Chondrocyte (in vitro differentiated cells): Measurements from ENCODE around the gene CCDC80. TPM values are rescaled to one million over a fixed set of nuclear protein-coding genes. Genes with fewer than 3 reads are reported as not detected.

ENCODE experiments used
- DNase-seq: peaks from one replicate; pipeline ENCODE4 v3.0.0; 2021; ENCODE audit warnings: mixed read lengths, low spot score
- H3K27ac Mint-ChIP-seq: one replicate; pipeline ENCODE4 v1.8.0; 2021; ENCODE audit warnings: mild to moderate bottlenecking, moderate library complexity, mixed read lengths; ENCODE audit not compliant: unreplicated experiment
- H3K27me3 Mint-ChIP-seq: 2 replicates; pipeline ENCODE4 v1.8.0; 2021; ENCODE audit warnings: low read depth, mixed read lengths
- H3K36me3 Mint-ChIP-seq: 2 replicates; pipeline ENCODE4 v1.8.0; 2021; ENCODE audit warnings: low read depth, mixed read lengths
- H3K4me1 Mint-ChIP-seq: 2 replicates; pipeline ENCODE4 v1.8.0; 2021; ENCODE audit warnings: low read depth, mild to moderate bottlenecking, mixed read lengths
- H3K4me3 Mint-ChIP-seq: one replicate; pipeline ENCODE4 v1.8.0; 2021; ENCODE audit warnings: mild to moderate bottlenecking, moderate library complexity, mixed read lengths; ENCODE audit not compliant: unreplicated experiment
- H3K9me3 Mint-ChIP-seq: 2 replicates; pipeline ENCODE4 v1.8.0; 2021; ENCODE audit warnings: low read depth, mixed read lengths
- total RNA-seq: library from RNA; stranded (reverse); gene quantifications from 3 replicates; pipeline ENCODE4 v1.2.1, GENCODE V29; 2021
- TF ChIP-seq, protein P1 (sequence below): fragments of 200-600 bp; sonication (generic); IDR thresholded peaks from 2 replicates; pipeline ENCODE4 v1.5.0; 2021; ENCODE audit warnings: antibody characterized with exemption, mild to moderate bottlenecking, moderate library complexity

Gene CCDC80
- total RNA-seq, 1 donor from 2014 or later = 1,574 TPM

DNA sequence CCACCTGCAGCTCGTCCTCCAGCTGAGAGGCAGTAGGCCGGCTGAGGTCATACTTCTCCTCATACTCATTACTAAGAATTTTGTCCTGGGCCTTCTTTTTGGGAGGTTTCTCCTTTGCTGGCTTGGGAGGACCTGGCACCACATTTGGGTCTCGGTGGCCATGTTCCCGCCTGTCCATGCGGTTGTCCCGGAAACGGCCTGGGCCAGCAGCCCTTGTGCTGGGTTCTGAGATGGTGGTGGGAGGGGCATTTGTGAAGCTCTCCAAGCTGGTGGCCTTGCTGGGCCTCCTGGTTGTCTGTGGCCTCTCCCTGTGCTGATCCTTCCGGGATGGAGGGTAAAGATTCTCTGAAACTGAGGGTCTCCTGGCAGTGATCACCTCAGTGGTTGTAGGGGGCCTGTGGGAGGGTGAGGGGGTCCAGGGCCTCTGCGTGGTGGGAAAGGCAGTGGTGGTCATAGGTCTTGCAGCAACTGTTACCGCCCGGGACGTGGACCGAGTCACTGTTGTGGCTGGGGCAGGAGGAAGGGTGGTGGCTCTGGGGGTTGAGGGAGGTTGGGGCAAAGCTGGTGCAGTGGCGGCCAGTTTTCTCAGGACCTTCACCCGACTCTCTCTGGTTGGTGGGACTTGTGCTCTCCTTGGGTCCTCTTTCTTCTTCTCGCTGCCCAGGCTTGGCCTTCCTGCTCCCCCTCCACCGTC is 2.5 kb downstream of the CCDC80 start:
- Mint-ChIP-seq H3K4me3 (no peak overlapping the region), H3K36me3 (peaks cover 12% of the 10 kb centered on the region), H3K9me3 (no peaks in the 10 kb centered on the region), H3K27ac (peak overlapping the region; percentile 97), H3K27me3 (no peaks in the 10 kb centered on the region), H3K4me1 (peaks cover 43% of the 10 kb centered on the region)
- DNase-seq = no peak
- TF ChIP-seq, protein P1, sequence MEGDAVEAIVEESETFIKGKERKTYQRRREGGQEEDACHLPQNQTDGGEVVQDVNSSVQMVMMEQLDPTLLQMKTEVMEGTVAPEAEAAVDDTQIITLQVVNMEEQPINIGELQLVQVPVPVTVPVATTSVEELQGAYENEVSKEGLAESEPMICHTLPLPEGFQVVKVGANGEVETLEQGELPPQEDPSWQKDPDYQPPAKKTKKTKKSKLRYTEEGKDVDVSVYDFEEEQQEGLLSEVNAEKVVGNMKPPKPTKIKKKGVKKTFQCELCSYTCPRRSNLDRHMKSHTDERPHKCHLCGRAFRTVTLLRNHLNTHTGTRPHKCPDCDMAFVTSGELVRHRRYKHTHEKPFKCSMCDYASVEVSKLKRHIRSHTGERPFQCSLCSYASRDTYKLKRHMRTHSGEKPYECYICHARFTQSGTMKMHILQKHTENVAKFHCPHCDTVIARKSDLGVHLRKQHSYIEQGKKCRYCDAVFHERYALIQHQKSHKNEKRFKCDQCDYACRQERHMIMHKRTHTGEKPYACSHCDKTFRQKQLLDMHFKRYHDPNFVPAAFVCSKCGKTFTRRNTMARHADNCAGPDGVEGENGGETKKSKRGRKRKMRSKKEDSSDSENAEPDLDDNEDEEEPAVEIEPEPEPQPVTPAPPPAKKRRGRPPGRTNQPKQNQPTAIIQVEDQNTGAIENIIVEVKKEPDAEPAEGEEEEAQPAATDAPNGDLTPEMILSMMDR = no peak

DNA sequence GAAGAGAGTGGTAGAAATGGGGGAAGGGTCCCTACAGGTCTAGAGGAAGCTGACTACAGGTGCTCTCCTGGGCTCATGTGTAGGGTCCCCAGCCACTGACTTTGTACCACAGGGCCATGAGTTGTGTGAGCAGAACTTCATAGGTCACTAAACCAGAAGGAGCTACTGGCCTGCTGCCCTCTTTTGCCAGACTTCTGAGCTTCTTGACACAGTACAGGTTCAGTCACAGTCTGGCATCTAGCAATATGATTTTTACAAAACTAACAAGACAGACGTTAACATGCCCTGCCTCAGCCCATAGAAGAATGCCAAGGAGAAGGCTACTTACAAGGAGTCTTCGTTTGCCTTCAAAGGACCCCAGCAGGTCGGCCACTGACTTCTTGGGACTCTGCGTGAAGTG is 3.2 kb downstream of the CCDC80 start:
- no peak for DNase-seq
- H3K4me1 Mint-ChIP-seq = peaks cover 51% of the 10 kb centered on the region
- H3K27ac Mint-ChIP-seq = peak overlapping the region; percentile 97
- TF ChIP-seq, protein P1 = no peak
- no peaks in the 10 kb centered on the region for H3K27me3 Mint-ChIP-seq
- no peak overlapping the region for H3K4me3 Mint-ChIP-seq
- no peaks in the 10 kb centered on the region for H3K9me3 Mint-ChIP-seq
- peaks cover 14% of the 10 kb centered on the region for H3K36me3 Mint-ChIP-seq

DNA sequence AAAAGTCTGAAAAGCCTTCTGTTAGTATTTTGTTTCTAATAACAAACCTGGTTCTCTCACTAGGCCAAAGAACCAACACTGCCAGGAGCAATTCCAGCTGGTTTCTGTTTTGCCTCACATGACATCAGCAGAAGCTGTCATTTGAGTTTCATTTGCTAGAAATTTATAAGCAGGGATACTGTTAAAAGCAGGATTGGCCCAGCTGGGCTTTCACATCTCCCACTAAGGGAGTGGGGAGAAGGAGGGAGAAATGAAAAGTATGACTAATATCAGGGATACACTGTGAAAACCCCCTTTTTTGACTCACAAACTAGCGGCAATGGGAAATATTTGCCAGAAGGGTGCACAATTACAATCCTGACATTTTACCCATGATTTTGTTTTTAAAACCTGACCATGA is 5.3 kb downstream of the CCDC80 start:
- no peak for DNase-seq
- H3K27ac Mint-ChIP-seq = peak overlapping the region; percentile 92
- no peaks in the 10 kb centered on the region for H3K9me3 Mint-ChIP-seq
- peaks cover 17% of the 10 kb centered on the region for H3K36me3 Mint-ChIP-seq
- H3K4me3 Mint-ChIP-seq = no peak overlapping the region
- peaks cover 71% of the 10 kb centered on the region for H3K4me1 Mint-ChIP-seq
- TF ChIP-seq, protein P1 = peak; percentile 42
- H3K27me3 Mint-ChIP-seq = no peaks in the 10 kb centered on the region

DNA sequence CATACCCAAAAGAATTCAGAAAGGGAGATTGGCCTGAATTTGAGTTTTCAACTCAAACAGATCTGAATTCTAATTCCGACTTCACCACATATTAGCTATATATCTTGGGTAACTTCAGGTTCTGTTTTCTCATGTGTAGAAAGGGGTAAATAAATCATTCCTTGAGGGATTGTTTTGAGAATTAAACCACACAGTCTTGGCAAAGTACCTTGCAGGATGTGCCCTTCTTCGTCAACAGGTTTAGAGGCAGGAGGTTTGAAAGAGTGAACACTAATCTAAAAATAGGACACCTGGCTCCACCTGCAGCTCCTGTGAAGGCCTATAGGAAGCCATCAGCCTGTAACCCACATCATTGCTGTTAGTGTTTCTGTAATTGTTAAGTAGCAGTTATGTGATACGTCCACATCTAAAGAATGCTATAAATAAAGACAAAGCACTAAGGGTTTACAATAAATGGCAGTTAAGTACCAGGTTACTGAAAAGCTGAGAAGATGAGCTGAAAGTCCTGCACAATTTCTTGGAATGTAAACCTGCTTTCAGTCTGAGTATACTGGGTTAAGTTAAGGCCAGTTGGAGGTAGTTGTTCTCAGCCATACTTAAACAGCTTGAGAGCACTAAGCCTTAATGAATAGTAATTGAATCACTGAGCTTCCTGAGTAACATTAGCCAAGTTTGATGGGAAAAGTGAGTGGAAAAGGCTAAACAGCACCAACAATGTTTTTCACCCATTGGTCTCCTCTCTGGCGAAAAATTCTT is 6.0 kb downstream of the CCDC80 start:
- H3K27ac Mint-ChIP-seq = peak overlapping the region; percentile 92
- no peaks in the 10 kb centered on the region for H3K27me3 Mint-ChIP-seq
- TF ChIP-seq, protein P1 = no peak
- no peaks in the 10 kb centered on the region for H3K9me3 Mint-ChIP-seq
- no peak overlapping the region for H3K4me3 Mint-ChIP-seq
- no peak for DNase-seq
- H3K36me3 Mint-ChIP-seq = peaks cover 17% of the 10 kb centered on the region
- peaks cover 78% of the 10 kb centered on the region for H3K4me1 Mint-ChIP-seq

DNA sequence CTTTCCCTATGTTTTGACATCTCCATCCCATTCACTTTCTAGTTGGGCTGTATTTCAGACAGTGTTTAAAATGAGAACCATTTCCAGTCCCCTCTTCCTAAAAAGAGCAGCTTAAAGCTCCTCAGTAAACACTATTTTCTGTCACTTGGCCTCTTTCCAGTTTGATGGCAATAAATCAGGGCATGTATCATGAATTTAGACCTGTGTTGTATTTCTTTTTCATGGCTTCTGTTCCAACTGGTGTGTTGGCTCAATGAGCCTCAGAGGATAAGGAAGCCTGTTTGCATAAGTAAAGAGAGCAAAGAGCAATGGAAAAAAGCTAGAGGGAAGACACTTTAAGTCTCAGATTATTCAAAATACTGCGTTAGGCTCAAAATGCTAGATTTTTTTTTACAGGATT is 7.2 kb downstream of the CCDC80 start:
- H3K4me1 Mint-ChIP-seq = peaks cover 88% of the 10 kb centered on the region
- no peak for DNase-seq
- H3K36me3 Mint-ChIP-seq = peaks cover 21% of the 10 kb centered on the region
- no peaks in the 10 kb centered on the region for H3K27me3 Mint-ChIP-seq
- H3K4me3 Mint-ChIP-seq = no peak overlapping the region
- peak overlapping the region; percentile 71 for H3K27ac Mint-ChIP-seq
- TF ChIP-seq, protein P1 = no peak
- no peaks in the 10 kb centered on the region for H3K9me3 Mint-ChIP-seq
